GM12878 (cell line): ENCODE results near the gene CD163L1. TPM values are rescaled to one million over a fixed set of nuclear protein-coding genes. Genes with fewer than 3 reads are reported as not detected.
A peak's percentile ranks its signal among the peaks of the same experiment; 100 is the strongest.

ENCODE experiments used
- ATAC-seq: fragments of 200-7000 bp; cut with Tn5 transposase; 3 replicates; pipeline ENCODE4 v1.9.1; 2020; ENCODE audit warnings: mild to moderate bottlenecking, moderate library complexity
- Bru-seq: library from RNA; stranded (reverse); fragments of 400-500 nt; gene quantifications from one replicate; lab custom pipeline; 2021; lab: Mats Ljungman, UMichigan
- BruChase-seq, 2 experiments: library from RNA; stranded (reverse); fragments of 400-500 nt; gene quantifications; one replicate each; lab custom pipeline; 2021; lab: Mats Ljungman, UMichigan
- BruUV-seq: library from RNA; stranded (reverse); fragments of 400-500 nt; replicated peaks from 2 replicates; lab custom pipeline; 2021; lab: Mats Ljungman, UMichigan
- CTCF ChIA-PET: fragments of 300-600 bp; sonication (Branson Sonifier 250); formaldehyde crosslinking; extraction: SDS; loops from one replicate; lab custom pipeline; 2021; ENCODE audit warnings: inconsistent platforms; lab: Yijun Ruan, JAX
- POLR2A ChIA-PET: fragments of 350-600 bp; formaldehyde crosslinking; extraction: SDS; loops from one replicate; lab custom pipeline; 2021; ENCODE audit warnings: inconsistent platforms; lab: Charles Lee
- RAD21 ChIA-PET: fragments of 300-600 bp; sonication (Branson Sonifier 250); formaldehyde crosslinking; loops from one replicate; lab custom pipeline; 2023; ENCODE audit warnings: antibody characterized with exemption; ENCODE audit not compliant: unreplicated experiment; lab: Charles Lee
- SMC1A ChIA-PET: fragments of 300-600 bp; sonication (Branson Sonifier 250); formaldehyde crosslinking; loops from one replicate; lab custom pipeline; 2023; ENCODE audit not compliant: unreplicated experiment, uncharacterized antibody; lab: Charles Lee
- DNase-seq: peaks from one replicate; pipeline ENCODE4 v3.0.0-alpha.2; 2011; ENCODE audit warnings: low read depth, low spot score
- FAIRE-seq: peaks from 3 replicates; lab custom pipeline; 2011; peaks lifted over from hg19 to GRCh38; lab: Jason Lieb, UNC
- H2AFZ ChIP-seq: 2 replicates; pipeline ENCODE4 v1.6.0; 2011; ENCODE audit warnings: low read depth, low read length, control low read depth; ENCODE audit not compliant: control insufficient read depth
- H3K27ac ChIP-seq: 2 replicates; pipeline ENCODE4 v1.5.1; 2011; ENCODE audit warnings: control low read depth; ENCODE audit not compliant: control insufficient read depth, insufficient read depth
- H3K27me3 ChIP-seq, 2 experiments: replicated peaks in 1 of 2; 2 replicates each; pipeline versions ENCODE4 v1.6.0 to v1.6.1; 2011; ENCODE audit warnings: low read length in 1 of 2; ENCODE audit not compliant: control insufficient read depth in 2 of 2, insufficient read depth in 2 of 2
- H3K36me3 ChIP-seq, 2 experiments: 2 replicates each; pipeline ENCODE4 v1.5.1; 2011; ENCODE audit warnings: low read length in 1 of 2; ENCODE audit not compliant: control insufficient read depth in 2 of 2, insufficient read depth in 2 of 2
- H3K4me1 ChIP-seq: 2 replicates; pipeline ENCODE4 v1.6.1; 2011; ENCODE audit warnings: mild to moderate bottlenecking, low read length, moderate library complexity, mixed read lengths; ENCODE audit not compliant: control insufficient read depth, insufficient read depth
- H3K4me2 ChIP-seq: 2 replicates; pipeline ENCODE4 v1.6.0; 2011; ENCODE audit warnings: control low read depth; ENCODE audit not compliant: control insufficient read depth, insufficient read depth
- H3K4me3 ChIP-seq: fragments of 200-600 bp; sonication (generic); 2 replicates; pipeline ENCODE4 v1.5.1; 2016
- H3K79me2 ChIP-seq: 2 replicates; pipeline ENCODE4 v1.6.0; 2011; ENCODE audit warnings: low read length; ENCODE audit not compliant: control insufficient read depth, insufficient read depth
- H3K9ac ChIP-seq: 2 replicates; pipeline ENCODE4 v1.8.0; 2011; ENCODE audit warnings: low read length, control low read depth, mixed read lengths; ENCODE audit not compliant: control insufficient read depth, insufficient read depth
- H3K9me3 ChIP-seq: replicated peaks from 3 replicates; pipeline ENCODE4 v1.5.1; 2011; ENCODE audit warnings: mild to moderate bottlenecking, low read length; ENCODE audit not compliant: control insufficient read depth, insufficient read depth
- H4K20me1 ChIP-seq: 2 replicates; pipeline ENCODE4 v1.6.0; 2011; ENCODE audit not compliant: control insufficient read depth, insufficient read depth
- E2F4 ChIP-seq: IDR thresholded peaks from 2 replicates; pipeline ENCODE4 v1.6.1; 2012; ENCODE audit warnings: low read depth, low read length, improper control_type of control experiment
- IKZF2 ChIP-seq, 2 experiments: fragments of 450-650 bp; IDR thresholded peaks; 2 replicates each; pipeline ENCODE4 v1.6.1; 2017; ENCODE audit warnings: mild to moderate bottlenecking in 2 of 2, moderate library complexity in 2 of 2
- KDM1A ChIP-seq: fragments of 200-600 bp; sonication (generic); IDR thresholded peaks from 2 replicates; pipeline ENCODE4 v1.6.1; 2016; ENCODE audit warnings: borderline replicate concordance
- POLR2AphosphoS5 ChIP-seq: IDR thresholded peaks from 2 replicates; pipeline ENCODE4 v1.6.1; 2011; ENCODE audit warnings: mild to moderate bottlenecking, low read length, inconsistent platforms
- SPI1 ChIP-seq: IDR thresholded peaks from 2 replicates; pipeline ENCODE4 v1.6.1; 2011; ENCODE audit warnings: low read depth, mild to moderate bottlenecking, low read length, moderate library complexity, borderline replicate concordance; ENCODE audit not compliant: insufficient read depth
- TAF1 ChIP-seq: IDR thresholded peaks from 2 replicates; pipeline ENCODE4 v1.6.1; 2011; ENCODE audit warnings: mild to moderate bottlenecking, low read depth, low read length, borderline replicate concordance
- TARDBP ChIP-seq: IDR thresholded peaks from 2 replicates; pipeline ENCODE4 v1.6.1; 2016; ENCODE audit warnings: borderline replicate concordance
- WGBS: methylation state at CpG from one replicate; pipeline ENCODE4 v1.1.6; 2016; ENCODE audit warnings: low lambda C conversion rate; ENCODE audit not compliant: insufficient replicate concordance, insufficient coverage; ENCODE audit errors: missing lambda C conversion rate; 5-methylcytosine and 5-hydroxymethylcytosine counted together
- in situ Hi-C: fragments of 300-500 bp; cut with MboI; formaldehyde crosslinking; loops from 9 replicates; pipeline ENCODE4 v1.14.3; 2018; ENCODE audit warnings: mixed read lengths
- intact Hi-C: fragments of 100-400 bp; cut with micrococcal nuclease; formaldehyde crosslinking; loops from one replicate; pipeline ENCODE4 v1.14.2; 2022; ENCODE audit not compliant: unreplicated experiment
- long read RNA-seq, 2 experiments: library from polyadenylated mRNA; unstranded; transcript quantifications; one replicate each; pipeline ENCODE4 v2.0.0, GENCODE V29; 2019 to 2020
- polyA minus RNA-seq, 3 experiments: library from RNA; depleted of rRNA, polyadenylated mRNA; stranded (reverse); fragments of >200 nt; gene quantifications; 2 replicates each; pipeline ENCODE4 v1.2.3, GENCODE V29; 2011
- polyA plus RNA-seq, 11 experiments: library from polyadenylated mRNA; depleted of rRNA in 4 of 11; unstranded in 6 of 11; stranded (reverse) in 5 of 11; fragments of >200 nt; fragmentation: Nextera tagmentation in 4 of 11; fragmentation: Illumina TruSeq in 1 of 11; extraction: Ambion mirVana in 4 of 11; extraction: Trizol in 1 of 11; gene quantifications; 1 replicate in 1 of 11; 2 replicates in 10 of 11; pipeline versions ENCODE4 v1.2.1 to v1.2.3, GENCODE V29; 2011 to 2016; ENCODE audit warnings: inconsistent platforms in 2 of 11, missing spikeins in 2 of 11, low read depth in 1 of 11
- total RNA-seq, 4 experiments: library from RNA; depleted of rRNA in 3 of 4; stranded (reverse); fragments of >200 nt in 3 of 4; fragmentation: Illumina TruSeq in 1 of 4; extraction: Trizol in 1 of 4; gene quantifications; 2 replicates each; pipeline versions ENCODE4 v1.2.1 to v1.2.3, GENCODE V29; 2013 to 2021

The CD163L1 gene
- total RNA-seq (2013; cell fraction: nucleolus; rRNA removed): not detected in 2 replicates
- total RNA-seq (2014; rRNA removed) (0.11 TPM in 1 of 2 replicates, not detected in the other), total RNA-seq (2014; rRNA removed; fragmentation: Illumina TruSeq; extraction: Trizol) (1.0 and 1.1 TPM in 2 replicates), total RNA-seq (2021) (0.49 and 0.74 TPM in 2 replicates), polyA plus RNA-seq (2011; rRNA removed) (1.1 and 1.8 TPM in 2 replicates), polyA plus RNA-seq (2014; fragmentation: Illumina TruSeq; extraction: Trizol) (0.54 and 0.87 TPM in 2 replicates), polyA plus RNA-seq (2014; fragmentation: Nextera tagmentation; extraction: Ambion mirVana) (1 to 10 TPM; 2.2 to 2.4 TPM), polyA plus RNA-seq (2014; rRNA removed) (0.27 and 1.6 TPM in 2 replicates), polyA plus RNA-seq (2016; fragmentation: Nextera tagmentation; extraction: Ambion mirVana) (1 to 10 TPM; 2.5 to 2.9 TPM), polyA minus RNA-seq (2011; rRNA and poly(A)+ RNA removed) (0.21 and 0.59 TPM in 2 replicates), Bru-seq, nascent RNA (percentile 45 among the genes with signal in this experiment), BruChase-seq, experiment 1, labeled RNA remaining after a 6-hour chase (percentile 29 among the genes with signal in this experiment), BruChase-seq, experiment 2, labeled RNA remaining after a 2-hour chase (percentile 32 among the genes with signal in this experiment)
- not detected for polyA plus RNA-seq (2011; ENCODE audit: low read depth)
- polyA plus RNA-seq (2011; cell fraction: cytosol; rRNA removed): 0.53 and 0.58 TPM in 2 replicates
- polyA plus RNA-seq (2011; cell fraction: nucleus; rRNA removed): 0.63 and 0.80 TPM in 2 replicates
- 0.34 and 0.52 TPM in 2 replicates for polyA plus RNA-seq (2012)
- not detected in 2 replicates for polyA minus RNA-seq (2011; cell fraction: cytosol; rRNA and poly(A)+ RNA removed)
- polyA minus RNA-seq (2011; cell fraction: nucleus; rRNA and poly(A)+ RNA removed): 0.77 and 3.5 TPM in 2 replicates
- long read RNA-seq, experiment 1, partial matches to known transcripts: 2 of 5 reads
- long read RNA-seq, experiment 1, other reads (novel, unspliced or antisense): 3 of 5 reads
- long read RNA-seq, experiment 2, partial matches to known transcripts: 15 of 31 reads
- long read RNA-seq, experiment 2, other reads (novel, unspliced or antisense): 15 of 31 reads

GRCh38 chr12:7444076-7444475 is at the start of gene CD163L1:
CD163L1 (minus strand) TSS chr12:7444153; CDS start chr12:7444127, 26 bp downstream.
- no peak for TF ChIP-seq TARDBP
- no peak for TF ChIP-seq IKZF2 (IDR thresholded peaks at IDR 0.05)
- no peak for TF ChIP-seq KDM1A
- no peak for TF ChIP-seq E2F4
- no peak for TF ChIP-seq POLR2AphosphoS5
- no peak for TF ChIP-seq SPI1
- TF ChIP-seq TAF1: no peak
- TF ChIP-seq, all 136 proteins: peak for 0
- in situ Hi-C loops: no loop called here
- Histone ChIP-seq H3K4me2 (no peak within 1 kb of the TSS), H3K27me3 (peaks cover 0 to 2% of the 10 kb centered on the region in 2 experiments; a peak in 1 of 4 replicates), H3K36me3 (no peaks in the 10 kb centered on the region), H3K4me3 (no peak within 1 kb of the TSS), H3K79me2 (no peaks in the 10 kb centered on the region), H4K20me1 (no peaks in the 10 kb centered on the region), H3K27ac (no peak within 1 kb of the TSS), H3K9me3 (no peaks in the 10 kb centered on the region; the same call in 2 of the 3 replicates), H3K4me1 (no peaks in the 10 kb centered on the region), H3K9ac (no peak within 1 kb of the TSS), H2AFZ (no peak within 1 kb of the TSS)
- intact Hi-C loops: no loop called here
- SMC1A ChIA-PET: no interaction called here
- POLR2A ChIA-PET: no interaction called here
- CTCF ChIA-PET: no interaction called here
- DNase-seq (no peak), ATAC-seq (no peak), FAIRE-seq (no peak)
- 0% methylated on average over 2 of the region's 2 CpGs for WGBS
- RAD21 ChIA-PET: no interaction called here
- BruUV-seq: no TSS peak
